GM18858 (cell line): Measurements from ENCODE around the gene NIPAL3.

Experiments
- ATAC-seq: cut with Tn5 transposase; IDR thresholded peaks from one replicate; pipeline ENCODE4 v1.9.1; 2021; ENCODE audit not compliant: unreplicated experiment

The NIPAL3 gene

GRCh38 chr1:24415334-24415909 lies at the start of gene NIPAL3:
NIPAL3 (plus strand) TSS chr1:24415802; CDS start chr1:24419548, 3,746 bp downstream.
- ATAC-seq = peak; percentile 87

DNA sequence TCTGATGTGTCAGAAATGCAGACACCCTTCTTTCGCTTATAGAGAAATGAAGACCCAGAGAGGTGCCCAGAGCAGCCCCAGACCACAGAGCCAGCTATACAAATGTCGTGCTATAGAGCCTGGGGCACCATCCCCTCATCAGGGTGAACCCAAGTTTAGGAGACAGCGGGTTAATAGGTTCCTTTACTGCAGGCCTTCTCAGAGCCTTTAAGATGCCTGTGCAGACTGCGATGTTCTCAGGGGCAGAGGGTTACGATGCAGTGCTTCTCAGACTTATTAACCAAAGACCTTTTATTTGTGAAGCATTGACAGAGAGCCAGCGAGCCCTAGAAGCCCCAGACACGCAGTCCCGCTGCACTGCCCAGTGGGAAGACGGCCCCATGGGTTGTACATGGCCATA lies 48.9 kb upstream of the NIPAL3 start:
- ATAC-seq = no peak

DNA sequence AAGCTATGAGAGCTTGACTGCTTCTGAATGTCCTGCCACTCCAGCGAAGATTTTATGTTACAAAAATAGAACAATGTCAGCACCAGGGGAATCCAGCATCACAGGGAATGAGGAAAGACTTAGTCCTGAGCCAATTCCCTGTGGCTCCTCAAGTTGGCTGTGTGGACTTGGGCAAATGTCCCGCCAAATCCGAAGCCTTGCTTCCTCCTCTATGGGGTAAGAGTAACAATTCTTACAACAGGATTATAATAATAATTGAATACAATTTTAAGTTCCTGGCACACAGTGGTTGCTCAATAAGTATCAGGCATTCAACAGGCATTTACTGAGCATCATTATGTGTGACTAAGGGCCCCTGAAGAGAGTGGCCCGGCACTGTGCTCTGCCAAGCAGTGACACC lies 46.4 kb upstream of the NIPAL3 start:
- no peak for ATAC-seq

DNA sequence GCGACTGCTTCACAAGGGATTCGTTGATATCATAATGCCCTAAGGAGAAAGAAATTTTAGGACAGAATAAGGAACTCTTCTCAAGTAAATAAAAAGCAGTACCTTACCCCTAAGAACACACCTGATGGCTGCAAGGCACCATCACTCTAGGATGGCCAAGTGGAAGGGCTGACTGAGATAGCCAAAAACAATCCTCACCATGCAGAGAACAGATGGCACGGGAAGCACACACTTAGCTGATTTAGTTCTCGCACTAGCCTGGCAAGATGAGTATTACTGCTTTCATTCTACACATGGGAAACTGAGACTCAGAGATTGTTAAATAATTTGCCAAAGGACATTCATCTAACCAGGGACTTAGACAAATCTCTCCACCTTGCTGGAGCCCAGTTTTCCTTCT lies 45.8 kb upstream of the NIPAL3 start:
- ATAC-seq = no peak

DNA sequence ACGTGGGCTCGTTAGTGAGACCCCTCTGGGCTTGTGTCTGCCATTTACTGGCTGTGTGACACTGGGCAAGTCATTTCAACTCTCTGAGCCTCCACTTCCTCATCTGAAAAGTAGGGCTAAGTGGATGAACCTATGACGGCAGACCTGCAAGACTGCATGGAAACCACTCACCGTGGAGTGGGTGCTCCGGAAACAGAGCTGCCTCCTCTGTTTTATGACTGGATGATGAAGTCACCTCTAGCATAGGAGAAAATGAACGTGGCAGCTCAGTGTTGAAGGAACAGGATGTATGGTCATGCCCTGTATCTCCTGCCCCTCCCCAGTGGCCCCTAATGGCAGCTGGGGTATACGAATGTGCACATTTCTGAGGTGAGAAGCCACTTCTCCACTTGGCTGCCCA lies 42.6 kb upstream of the NIPAL3 start:
- no peak for ATAC-seq

GRCh38 chr1:24373710-24374109 lies 41.9 kb upstream of the NIPAL3 start:
- ATAC-seq = no peak

GRCh38 chr1:24374891-24375786 lies 40.5 kb upstream of the NIPAL3 start:
- no peak for ATAC-seq

- ATAC-seq = no peak
Observed at GRCh38 chr1:24379733-24380315, 35.8 kb upstream of the NIPAL3 start.

- no peak for ATAC-seq
Observed at GRCh38 chr1:24380508-24380907, 35.1 kb upstream of the NIPAL3 start.

GRCh38 chr1:24381256-24381655 lies 34.3 kb upstream of the NIPAL3 start:
- ATAC-seq = no peak

GRCh38 chr1:24382165-24382577 lies 33.4 kb upstream of the NIPAL3 start:
- ATAC-seq = no peak

GRCh38 chr1:24383381-24383940 lies 32.1 kb upstream of the NIPAL3 start:
- no peak for ATAC-seq

- no peak for ATAC-seq
Observed at GRCh38 chr1:24384251-24385090, 31.1 kb upstream of the NIPAL3 start.

DNA sequence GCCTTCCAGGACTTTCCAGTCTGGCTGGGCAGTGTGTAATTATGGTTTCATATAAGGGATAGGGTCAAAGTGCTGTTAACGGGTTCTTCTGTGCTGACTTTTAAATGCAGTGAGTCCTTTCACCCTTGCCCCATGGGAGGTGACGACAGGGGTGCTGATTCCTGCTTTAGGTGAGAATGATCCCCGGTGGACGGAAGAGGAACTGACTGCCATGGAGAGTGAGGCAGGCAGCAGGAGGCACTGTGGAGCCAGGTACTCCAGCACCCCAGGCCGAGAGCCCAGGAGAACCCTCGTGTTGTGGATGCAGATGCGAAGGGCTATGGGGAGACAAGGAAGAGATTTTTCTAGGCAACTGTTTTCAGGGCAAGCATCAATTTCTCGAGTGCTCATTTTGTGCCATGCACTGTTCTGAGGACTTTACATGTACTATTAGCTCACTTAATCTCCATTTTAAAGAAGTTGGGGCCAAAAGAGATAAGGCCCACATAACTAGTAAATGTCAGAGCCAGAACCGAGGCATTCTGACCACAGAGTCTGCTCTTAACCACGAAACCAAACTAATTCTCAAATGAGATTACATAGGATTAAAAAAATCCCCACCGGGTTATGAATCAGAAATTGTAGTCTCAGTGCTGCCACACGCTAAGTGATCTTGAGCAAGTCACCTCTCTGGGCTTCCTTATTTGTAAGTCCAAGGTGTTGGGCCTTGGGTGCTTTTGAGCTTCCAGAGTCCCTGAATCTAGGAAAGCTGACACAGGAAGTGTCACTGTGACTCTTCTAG lies 30.3 kb upstream of the NIPAL3 start:
- no peak for ATAC-seq

DNA sequence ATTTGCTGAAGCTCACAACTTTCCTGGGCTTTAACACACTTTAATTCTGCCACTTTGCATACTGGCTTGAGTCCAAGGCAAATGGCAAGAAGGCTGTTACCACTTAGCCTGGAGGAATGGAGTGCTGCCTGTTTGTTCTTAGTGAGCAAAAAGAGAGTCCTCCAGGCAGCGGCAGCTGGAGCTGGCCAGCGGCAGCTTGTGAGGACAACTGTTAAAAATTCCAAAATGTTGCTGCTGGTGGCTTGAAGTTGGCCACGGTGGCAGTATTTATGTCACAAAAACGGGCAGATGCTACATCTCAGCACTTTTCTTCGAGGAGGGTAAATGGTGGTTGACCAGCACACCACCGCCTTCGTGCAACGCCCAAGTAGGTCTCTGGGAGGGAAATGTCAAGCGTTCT lies 29.4 kb upstream of the NIPAL3 start:
- ATAC-seq = no peak

DNA sequence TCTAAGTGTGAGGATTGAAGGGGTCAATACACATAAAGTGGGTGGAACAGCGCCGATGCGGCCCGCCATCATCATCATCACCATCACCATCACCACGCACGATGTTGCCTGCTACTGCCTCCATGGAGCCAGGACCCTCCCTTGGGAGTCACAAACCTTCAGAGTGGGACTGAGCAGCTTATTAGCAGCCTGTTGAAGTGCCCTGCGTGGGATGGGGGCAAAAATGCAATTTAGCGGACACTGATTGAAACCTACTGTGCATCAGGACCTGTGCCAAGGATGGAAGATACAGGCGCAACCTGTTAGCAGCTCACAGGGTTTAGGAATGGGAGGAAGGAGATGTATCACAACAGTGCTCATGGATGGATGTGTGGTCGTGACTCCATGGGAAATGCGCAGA lies 28.7 kb upstream of the NIPAL3 start:
- no peak for ATAC-seq

- ATAC-seq = no peak
Observed at GRCh38 chr1:24387636-24388175, 27.9 kb upstream of the NIPAL3 start.

GRCh38 chr1:24388331-24388885 lies 27.2 kb upstream of the NIPAL3 start:
- no peak for ATAC-seq

DNA sequence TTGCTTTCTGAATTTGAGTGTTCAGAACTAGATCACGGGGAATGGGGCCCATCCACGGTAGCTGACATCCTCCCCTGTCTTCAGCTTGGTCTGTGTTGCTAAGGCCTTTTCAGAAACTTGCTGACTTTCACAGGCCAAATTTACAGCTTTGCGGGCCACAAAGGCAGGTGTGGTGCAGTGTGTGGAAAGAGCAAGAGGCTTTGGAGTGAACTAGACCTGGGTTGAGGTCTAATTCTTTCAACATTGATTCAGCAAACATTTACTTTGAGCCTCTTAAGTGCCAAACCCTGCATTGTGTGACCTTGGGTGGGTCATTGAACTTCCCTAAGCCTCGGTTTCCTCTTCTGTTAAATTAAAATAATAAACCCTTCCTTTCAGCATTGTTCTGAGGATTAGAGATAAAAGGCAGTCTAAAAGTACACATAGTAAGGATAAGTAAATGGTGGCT lies 26.3 kb upstream of the NIPAL3 start:
- no peak for ATAC-seq
